Measurements from ENCODE around the gene CNPY1.

GRCh38 chr7:155513543-155514285 lies 32.6 kb downstream of the CNPY1 start:
- TF ChIP-seq CTCF (conservative IDR thresholded peaks at IDR 0.05 in 1 of 2, IDR thresholded peaks at IDR 0.05 in 1 of 2; ENCODE audit: extremely low read depth in 1 of 2, insufficient read depth in 1 of 2, low read depth in 1 of 2, low read length in 2 of 2) (no peak), EZH2 (IDR thresholded peaks at IDR 0.05; ENCODE audit: borderline replicate concordance, low read length) (no peak)
